ENCODE results near the gene IQSEC2. TPM values are rescaled to one million over a fixed set of nuclear protein-coding genes. Genes with fewer than 3 reads are reported as not detected.
A peak's percentile ranks its signal among the peaks of the same experiment; 100 is the strongest.

The IQSEC2 gene
- total RNA-seq (2011; cell fraction: chromatin; rRNA removed; ENCODE audit: low replicate concordance), result 57.2 and 111 TPM in 2 replicates
- total RNA-seq (2011; cell fraction: nucleolus; rRNA removed), result 39.6 and 44.2 TPM in 2 replicates
- 63.2 and 85.5 TPM in 2 replicates for total RNA-seq (2011; cell fraction: nucleoplasm; rRNA removed)
- total RNA-seq (2014; rRNA removed) (18.9 and 20.1 TPM in 2 replicates), total RNA-seq (2014; rRNA removed; fragmentation: Illumina TruSeq; extraction: Trizol) (12.3 TPM in 2 replicates), total RNA-seq (2015; rRNA removed; fragmentation: Illumina TruSeq; extraction: Trizol) (10.5 and 11.5 TPM in 2 replicates), total RNA-seq (2021) (35.9 and 41.8 TPM in 2 replicates), polyA plus RNA-seq (2011; rRNA removed) (23.9 and 25.8 TPM in 2 replicates), polyA plus RNA-seq (2014; fragmentation: Illumina TruSeq; extraction: Trizol) (31.4 and 32.8 TPM in 2 replicates), polyA plus RNA-seq (2014; fragmentation: Nextera tagmentation; extraction: Ambion mirVana) (1 to 10 TPM; 2.7 to 2.8 TPM), polyA plus RNA-seq (2014; rRNA removed) (25.6 and 29.4 TPM in 2 replicates), polyA minus RNA-seq (2011; rRNA and poly(A)+ RNA removed) (14.2 and 18.2 TPM in 2 replicates), Bru-seq, nascent RNA (percentile 57 among the genes with signal in this experiment), BruChase-seq, experiment 1, labeled RNA remaining after a 2-hour chase (percentile 53 among the genes with signal in this experiment), BruChase-seq, experiment 2, labeled RNA remaining after a 6-hour chase (percentile 55 among the genes with signal in this experiment)
- 17.7 and 23.5 TPM in 2 replicates for polyA plus RNA-seq (2011; cell fraction: cytosol; rRNA removed)
- 55.7 and 92.8 TPM in 2 replicates for polyA plus RNA-seq (2011; cell fraction: nucleus; rRNA removed)
- polyA plus RNA-seq (2012), result 24.4 and 70.9 TPM in 2 replicates
- 16.8 and 18.3 TPM in 2 replicates for polyA minus RNA-seq (2011; cell fraction: cytosol; rRNA and poly(A)+ RNA removed)
- 32.3 and 34.9 TPM in 2 replicates for polyA minus RNA-seq (2011; cell fraction: nucleus; rRNA and poly(A)+ RNA removed)
- long read RNA-seq, experiment 1, transcript IQSEC2-210 (3 exons, 936 nt), result major isoform, 6 of 43 reads
- long read RNA-seq, experiment 1, partial matches to known transcripts, result 9 of 43 reads
- long read RNA-seq, experiment 1, other reads (novel, unspliced or antisense), result 27 of 43 reads
- long read RNA-seq, experiment 2, partial matches to known transcripts, result 3 of 20 reads
- long read RNA-seq, experiment 2, other reads (novel, unspliced or antisense), result 12 of 20 reads
- long read RNA-seq, experiment 3, partial matches to known transcripts, result 1 of 4 reads
- long read RNA-seq, experiment 3, other reads (novel, unspliced or antisense), result 3 of 4 reads

- Histone ChIP-seq H2AFZ (ENCODE audit: low read depth, low read length) (peak within 1 kb of the TSS; percentile 62), H3K4me3 (peak within 1 kb of the TSS; percentile 52), H3K79me2 (ENCODE audit: control insufficient read depth, insufficient read depth, low read length) (peaks cover 23% of the 10 kb centered on the region), H3K36me3 (ENCODE audit: control insufficient read depth, insufficient read depth, low read length) (no peaks in the 10 kb centered on the region), H3K4me1 (replicated peaks in 1 of 2; ENCODE audit: control insufficient read depth in 2 of 2, insufficient read depth in 2 of 2, low read length in 2 of 2) (peaks cover 11 to 39% of the 10 kb centered on the region in 2 experiments; a peak in 4 of 5 replicates), H4K20me1 (replicated peaks; ENCODE audit: control insufficient read depth, insufficient read depth, low read length) (no peaks in the 10 kb centered on the region), H3K9me3 (replicated peaks; ENCODE audit: control insufficient read depth, insufficient read depth, low read depth, low read length) (no peaks in the 10 kb centered on the region), H3K4me2 (ENCODE audit: insufficient read depth, low read length) (peak within 1 kb of the TSS; percentile 79), H3K27ac (ENCODE audit: extremely low read depth, low read depth, low read length) (peak within 1 kb of the TSS; percentile 39), H3K27me3 (ENCODE audit: control insufficient read depth in 2 of 2, insufficient read depth in 2 of 2, low read length in 2 of 2) (no peaks in the 10 kb centered on the region), H3K9me1 (ENCODE audit: control insufficient read depth, insufficient read depth, low read length) (no peaks in the 10 kb centered on the region), H3K9ac (ENCODE audit: insufficient read depth in 1 of 2, low read depth in 2 of 2, low read length in 2 of 2) (peak within 1 kb of the TSS; percentile 54 to 87)
- ATAC-seq (peak; percentile 89), FAIRE-seq (peak; percentile 93), DNase-seq (ENCODE audit: extremely low read depth in 1 of 4, low spot score in 3 of 4) (peak; percentile 74 to 91 (median 78))
- no TSS peak for BruUV-seq (replicated peaks)
- in situ Hi-C loops (cut with MboI), result no loop called here
- WGBS (ENCODE audit: insufficient coverage, low coverage, missing lambda C conversion rate), result 6% methylated on average over 2 of the region's 9 CpGs
- intact Hi-C loops (cut with micrococcal nuclease), result loop anchor here (2.0 kb wide), 1 partner anchor 27 kb away; no protein-coding TSS in a partner anchor
- CTCF ChIA-PET (ENCODE audit: low intra/inter-chr PET ratio), result no interaction called here
- POLR2A ChIA-PET, result interaction anchor here (0.7 to 1.5 kb wide), 3 partner anchors 10 to 27 kb away, joined by 3 to 4 read pairs (median 3); no protein-coding TSS in a partner anchor
- TF ChIP-seq IFI16 (CRISPR knock-in tag; IDR thresholded peaks at IDR 0.05), result no peak
- TF ChIP-seq CHD1 (IDR thresholded peaks at IDR 0.05; ENCODE audit: low read length), result no peak
- no peak for TF ChIP-seq NR0B1 (IDR thresholded peaks at IDR 0.05; ENCODE audit: partially characterized antibody)
- TF ChIP-seq TGIF2 (CRISPR knock-in tag; IDR thresholded peaks at IDR 0.05), result no peak
- no peak for TF ChIP-seq ZNF232 (CRISPR knock-in tag; IDR thresholded peaks at IDR 0.05)
- peak; percentile 76 for TF ChIP-seq VEZF1 (CRISPR knock-in tag; IDR thresholded peaks at IDR 0.05)
Observed at GRCh38 chrX:53281321-53281822, at the start of gene IQSEC2. Gene IQSEC2 (minus strand): TSS chrX:53281584.

Data from K562 (cell line).